Stimulated activated CD4-positive, alpha-beta T cell treated with anti-CD3 and anti-CD28 coated beads, TNF-alpha, amount 100 ng/mL, for 24 hours (primary cell): ENCODE results near the gene ENOX2.

Source experiments
- DNase-seq, 3 experiments: peaks; one replicate each; pipeline ENCODE4 v3.0.0-alpha.2; 2020; ENCODE audit warnings: low read depth in 3 of 3

The ENOX2 gene

GRCh38 chrX:130628516-130628915 is 274.5 kb downstream of the ENOX2 start:
- DNase-seq = no peak

GRCh38 chrX:130626521-130626920 is 276.5 kb downstream of the ENOX2 start:
- no peak for DNase-seq

GRCh38 chrX:130625386-130625785 is 277.6 kb downstream of the ENOX2 start:
- no peak for DNase-seq

- DNase-seq = no peak
Observed at GRCh38 chrX:130623518-130623917, 279.5 kb downstream of the ENOX2 start.

GRCh38 chrX:130615941-130616340 is 287.1 kb downstream of the ENOX2 start:
- no peak for DNase-seq

- no peak for DNase-seq
Observed at GRCh38 chrX:130607431-130607830, 295.6 kb downstream of the ENOX2 start.

GRCh38 chrX:130606425-130606824 is 296.6 kb downstream of the ENOX2 start:
- DNase-seq = no peak

- no peak for DNase-seq
Observed at GRCh38 chrX:130604882-130605281, 298.1 kb downstream of the ENOX2 start.

- no peak for DNase-seq
Observed at GRCh38 chrX:130594453-130594916, 308.5 kb downstream of the ENOX2 start.

- no peak for DNase-seq
Observed at GRCh38 chrX:130593911-130594310, 309.1 kb downstream of the ENOX2 start.

GRCh38 chrX:130592204-130592603 is 310.8 kb downstream of the ENOX2 start:
- no peak for DNase-seq

GRCh38 chrX:130578906-130579305 is 324.1 kb downstream of the ENOX2 start:
- DNase-seq = no peak

GRCh38 chrX:130577431-130577830 is 325.6 kb downstream of the ENOX2 start:
- no peak for DNase-seq

GRCh38 chrX:130575831-130576389 is 327.1 kb downstream of the ENOX2 start:
- no peak for DNase-seq
